Subcutaneous adipose tissue (tissue), 4 donors: Measurements from ENCODE around the gene ADCK2. TPM values are rescaled to one million over a fixed set of nuclear protein-coding genes. Genes with fewer than 3 reads are reported as not detected.

ENCODE experiments used
- CTCF ChIP-seq: fragments of 450-650 bp; IDR thresholded peaks from one replicate; pipeline ENCODE4 v1.5.1; 2016; ENCODE audit warnings: low read depth, mild to moderate bottlenecking, control low read depth, antibody characterized with exemption, moderate library complexity
- small RNA-seq: library from RNA; depleted of rRNA; stranded (forward); fragments of <200 nt; gene quantifications from one replicate; pipeline ENCODE3, GENCODE V24; 2016
- total RNA-seq, 4 donors: library from RNA; depleted of rRNA; stranded (reverse); fragments of >200 nt; gene quantifications; one replicate each; pipeline ENCODE4 v1.1.0, GENCODE V29; 2016

Gene ADCK2
- total RNA-seq, 4 donors from 2014 or later = 6.8 to 45.0 (median 19.9) TPM

GRCh38 chr7:140732416-140732815, 59.7 kb downstream of the ADCK2 start:
- TF ChIP-seq CTCF = no peak

- no peak for TF ChIP-seq CTCF
Observed at GRCh38 chr7:140734096-140734495, 61.4 kb downstream of the ADCK2 start.

GRCh38 chr7:140734729-140735128, 62.0 kb downstream of the ADCK2 start:
- no peak for TF ChIP-seq CTCF

GRCh38 chr7:140738280-140738679, 65.5 kb downstream of the ADCK2 start:
- no peak for TF ChIP-seq CTCF

GRCh38 chr7:140744005-140744404, 71.3 kb downstream of the ADCK2 start:
- no peak for TF ChIP-seq CTCF

Small RNA genes within 50 kb of the gene (small RNA-seq; reads per million reads assigned to genes)
- gene RN7SL771P = not detected

Other genes with a start within 250 kb of the ADCK2 start
- 10 to 100 TPM; 56.6 to 86.5 (median 77.8) TPM for gene MKRN1, start 193.4 kb upstream of the ADCK2 start, total RNA-seq
- gene DENND2A, start 32.1 kb upstream of the ADCK2 start, total RNA-seq = 10 to 100 TPM in 3 of 4 donors, 1 to 10 TPM in 1; 6.8 to 13.6 (median 10.6) TPM
- 100 to 1,000 TPM; 112 to 308 (median 163) TPM for gene NDUFB2, start 23.8 kb downstream of the ADCK2 start, total RNA-seq